WERI-Rb-1 (cell line): ENCODE results near the gene PIAS4.

ENCODE experiments used
- DNase-seq: peaks from one replicate; pipeline ENCODE4 v3.0.0-alpha.2; 2020
- H3K27ac ChIP-seq: fragments of 250-450 bp; sonication (Bioruptor Pico); 2 replicates; pipeline ENCODE4 v1.5.1; 2020; ENCODE audit warnings: mild to moderate bottlenecking, moderate library complexity
- H3K27me3 ChIP-seq: fragments of 250-450 bp; sonication (Bioruptor Pico); 2 replicates; pipeline ENCODE4 v1.5.1; 2021; ENCODE audit warnings: mild to moderate bottlenecking, low read depth, moderate library complexity; ENCODE audit not compliant: insufficient read depth, severe bottlenecking
- H3K36me3 ChIP-seq: fragments of 250-450 bp; sonication (Bioruptor Pico); 2 replicates; pipeline ENCODE4 v1.5.1; 2020; ENCODE audit warnings: mild to moderate bottlenecking, moderate library complexity
- H3K4me3 ChIP-seq: 2 replicates; pipeline ENCODE4 v1.5.1; 2011; ENCODE audit warnings: low read depth, mild to moderate bottlenecking, control low read depth, low read length
- H3K9me3 ChIP-seq: fragments of 250-450 bp; sonication (Bioruptor Pico); 2 replicates; pipeline ENCODE4 v1.5.1; 2021; ENCODE audit warnings: mild to moderate bottlenecking, moderate library complexity; ENCODE audit not compliant: severe bottlenecking
- CTCF ChIP-seq: IDR thresholded peaks from 2 replicates; pipeline ENCODE4 v1.5.1; 2011; ENCODE audit warnings: low read depth, mild to moderate bottlenecking, control low read depth, inconsistent platforms, low read length

PIAS4 gene

DNA sequence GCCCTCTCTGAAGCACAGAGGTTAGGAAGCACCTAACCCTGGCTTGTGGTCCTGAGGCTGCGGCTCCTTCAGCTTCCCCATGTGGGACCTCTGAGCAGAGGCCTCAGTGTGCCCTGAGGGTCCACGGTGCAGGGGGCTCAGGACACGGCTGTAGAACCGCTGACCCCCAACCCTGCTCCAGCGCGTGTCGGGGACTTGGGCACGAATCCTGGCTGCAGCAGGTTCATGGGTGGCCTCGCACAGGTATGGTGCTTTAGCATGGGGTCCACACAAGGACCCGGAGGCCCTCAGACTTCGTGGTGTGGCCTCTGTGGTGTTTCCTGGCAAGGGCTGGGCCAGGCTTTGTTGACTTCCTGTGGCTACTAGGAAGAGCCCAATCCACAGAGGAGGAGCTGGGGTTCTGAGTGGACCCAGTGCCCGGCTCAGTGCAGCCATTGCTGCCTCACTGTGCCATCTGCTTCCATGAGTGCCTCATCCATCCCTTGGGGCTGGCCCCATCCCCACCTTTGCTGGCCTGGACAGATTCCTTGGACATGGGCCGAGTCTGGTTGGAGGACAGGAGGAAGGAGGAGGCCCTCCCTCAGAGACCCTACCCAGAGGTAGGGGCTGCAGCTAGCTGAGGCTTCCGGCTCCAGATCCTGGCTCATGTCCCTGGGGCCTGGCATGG lies 34.7 kb downstream of the PIAS4 start:
- TF ChIP-seq CTCF: no peak
- no peak overlapping the region for H3K4me3 ChIP-seq
- no peak overlapping the region for H3K27ac ChIP-seq
- H3K36me3 ChIP-seq: peaks cover 12% of the 10 kb centered on the region
- no peaks in the 10 kb centered on the region for H3K9me3 ChIP-seq
- DNase-seq: no peak
- no peaks in the 10 kb centered on the region for H3K27me3 ChIP-seq

DNA sequence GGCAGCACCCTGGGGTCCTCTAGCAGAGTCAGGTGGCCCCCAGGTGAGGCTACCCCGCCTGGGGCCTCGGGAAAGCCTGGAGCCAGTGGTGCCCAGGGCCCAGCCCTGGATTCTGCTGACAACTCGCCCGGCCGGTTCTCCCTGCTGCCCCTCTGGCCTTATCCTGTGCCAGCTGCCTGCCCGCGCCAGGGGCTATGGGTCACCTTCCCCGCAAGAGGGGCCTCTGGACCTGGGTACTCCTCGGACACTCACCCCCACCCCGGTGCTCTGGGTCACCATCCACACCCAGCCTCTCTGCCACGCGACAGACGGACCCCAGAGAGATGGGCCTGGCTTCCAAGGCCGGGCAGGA lies 35.2 kb downstream of the PIAS4 start:
- Histone ChIP-seq H3K4me3 (no peak overlapping the region), H3K27ac (no peak overlapping the region), H3K27me3 (no peaks in the 10 kb centered on the region), H3K9me3 (no peaks in the 10 kb centered on the region), H3K36me3 (peaks cover 8% of the 10 kb centered on the region)
- no peak for TF ChIP-seq CTCF
- no peak for DNase-seq

DNA sequence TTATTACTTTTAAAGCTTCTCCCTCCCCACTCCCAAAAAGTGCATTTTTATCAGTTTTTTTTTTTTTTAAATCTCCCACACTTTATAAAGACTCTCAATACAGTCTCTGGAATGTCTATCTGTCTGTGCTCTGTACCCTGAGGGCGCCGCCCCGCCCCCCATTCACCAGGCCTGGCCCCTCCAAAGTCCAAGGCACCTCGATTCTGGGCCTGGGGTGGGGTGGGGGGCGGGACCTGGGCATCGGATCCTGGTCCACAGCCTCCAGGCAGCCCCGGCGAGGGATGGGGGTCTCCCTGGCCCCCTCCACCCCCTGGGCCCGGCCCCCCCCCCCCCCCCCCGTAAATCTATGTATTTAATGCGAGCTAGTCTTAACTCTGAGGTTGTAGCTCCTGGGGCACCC lies 35.9 kb downstream of the PIAS4 start:
- H3K36me3 ChIP-seq: peaks cover 11% of the 10 kb centered on the region
- no peak overlapping the region for H3K27ac ChIP-seq

GRCh38 chr19:4043966-4044715 lies 36.6 kb downstream of the PIAS4 start:
- TF ChIP-seq CTCF: no peak
- Histone ChIP-seq H3K36me3 (peaks cover 15% of the 10 kb centered on the region), H3K27me3 (no peaks in the 10 kb centered on the region), H3K9me3 (no peaks in the 10 kb centered on the region), H3K4me3 (no peak overlapping the region), H3K27ac (no peak overlapping the region)
- DNase-seq: no peak

More for the DNA sequence above, 35.9 kb downstream of the PIAS4 start:
- TF ChIP-seq CTCF: no peak
- Histone ChIP-seq H3K27me3 (no peaks in the 10 kb centered on the region), H3K9me3 (no peaks in the 10 kb centered on the region), H3K4me3 (no peak overlapping the region)
- DNase-seq: no peak

GRCh38 chr19:4044990-4045465 lies 37.5 kb downstream of the PIAS4 start:
- H3K36me3 ChIP-seq: peaks cover 24% of the 10 kb centered on the region

More at GRCh38 chr19:4044990-4045465, 37.5 kb downstream of the PIAS4 start:
- Histone ChIP-seq H3K27ac (peak overlapping the region; percentile 70), H3K27me3 (no peaks in the 10 kb centered on the region), H3K9me3 (no peaks in the 10 kb centered on the region), H3K4me3 (no peak overlapping the region)
- DNase-seq: peak; percentile 47
- no peak for TF ChIP-seq CTCF
